Measurements from ENCODE around the gene DAZAP1. TPM values are rescaled to one million over a fixed set of nuclear protein-coding genes. Genes with fewer than 3 reads are reported as not detected.

Gene DAZAP1
- total RNA-seq, 2 experiments from 2014 or later, result 128 to 133 TPM

GRCh38 chr19:1396768-1397679 is 10.4 kb upstream of the DAZAP1 start:
- no peak overlapping the region for H3K27ac ChIP-seq (ENCODE audit: low read depth in 1 of 2, low read length in 2 of 2)
- intact Hi-C loops (cut with DNase I, micrococcal nuclease), result no loop called here
- no peaks in the 10 kb centered on the region for H3K27me3 ChIP-seq (ENCODE audit: control insufficient read depth in 1 of 2, insufficient read depth in 2 of 2, low read length in 2 of 2)
- H3K27ac Mint-ChIP-seq, result no peak overlapping the region
- H3K36me3 Mint-ChIP-seq (ENCODE audit: low read depth), result peaks cover 6% of the 10 kb centered on the region
- H3K9me3 Mint-ChIP-seq, result no peaks in the 10 kb centered on the region
- CTCF ChIA-PET, result no interaction called here
- H3K4me1 Mint-ChIP-seq (ENCODE audit: low read depth), result no peaks in the 10 kb centered on the region
- DNase-seq, result no peak
- H3K4me3 ChIP-seq (ENCODE audit: low read length), result no peak overlapping the region
- H3K27me3 Mint-ChIP-seq, result no peaks in the 10 kb centered on the region
- H3K4me3 Mint-ChIP-seq, result no peak overlapping the region
- POLR2A ChIA-PET, result interaction anchor here (1.1 kb wide), 1 partner anchor 128 kb away, joined by 3 read pairs; the partner anchor contains the start of gene CIRBP
- peaks cover 30% of the 10 kb centered on the region for H3K4me1 ChIP-seq (ENCODE audit: insufficient read depth, low read length)
- H3K36me3 ChIP-seq (ENCODE audit: insufficient read depth, low read length), result peaks cover 19% of the 10 kb centered on the region
- H3K9me3 ChIP-seq (ENCODE audit: control insufficient read depth in 1 of 2, insufficient read depth in 1 of 2, low read length in 2 of 2), result no peaks in the 10 kb centered on the region
- TF ChIP-seq CTCF (IDR thresholded peaks at IDR 0.05), result no peak
- no peak for ATAC-seq (ENCODE audit: poor library complexity)

GRCh38 chr19:1397838-1398237 is 9.5 kb upstream of the DAZAP1 start:
- peaks cover 5% of the 10 kb centered on the region for H3K4me1 Mint-ChIP-seq (ENCODE audit: low read depth)
- no peak for ATAC-seq (ENCODE audit: poor library complexity)
- H3K36me3 ChIP-seq (ENCODE audit: insufficient read depth, low read length), result peaks cover 10% of the 10 kb centered on the region
- peaks cover 0 to 7% of the 10 kb centered on the region in 2 experiments for H3K27me3 ChIP-seq (ENCODE audit: control insufficient read depth in 1 of 2, insufficient read depth in 2 of 2, low read length in 2 of 2)
- intact Hi-C loops (cut with DNase I, micrococcal nuclease), result no loop called here
- H3K9me3 ChIP-seq (ENCODE audit: control insufficient read depth in 1 of 2, insufficient read depth in 1 of 2, low read length in 2 of 2), result no peaks in the 10 kb centered on the region
- TF ChIP-seq CTCF (IDR thresholded peaks at IDR 0.05), result no peak
- H3K9me3 Mint-ChIP-seq, result no peaks in the 10 kb centered on the region
- no peak for DNase-seq
- POLR2A ChIA-PET, result interaction anchor here (1.0 to 1.2 kb wide), 3 partner anchors 12 to 129 kb away, joined by 3 read pairs; partner anchors contain the start of gene CIRBP
- CTCF ChIA-PET, result no interaction called here
- H3K27ac ChIP-seq (ENCODE audit: low read depth in 1 of 2, low read length in 2 of 2), result no peak overlapping the region
- no peak overlapping the region for H3K4me3 ChIP-seq (ENCODE audit: low read length)
- no peak overlapping the region for H3K27ac Mint-ChIP-seq
- peak overlapping the region; percentile 25 for H3K4me3 Mint-ChIP-seq
- H3K36me3 Mint-ChIP-seq (ENCODE audit: low read depth), result no peaks in the 10 kb centered on the region
- H3K27me3 Mint-ChIP-seq, result no peaks in the 10 kb centered on the region
- peaks cover 38% of the 10 kb centered on the region for H3K4me1 ChIP-seq (ENCODE audit: insufficient read depth, low read length)

GRCh38 chr19:1399079-1399478 is 8.3 kb upstream of the DAZAP1 start:
- Mint-ChIP-seq H3K36me3 (ENCODE audit: low read depth) (no peaks in the 10 kb centered on the region), H3K4me1 (ENCODE audit: low read depth) (peaks cover 6% of the 10 kb centered on the region), H3K9me3 (no peaks in the 10 kb centered on the region), H3K4me3 (no peak overlapping the region), H3K27ac (no peak overlapping the region), H3K27me3 (no peaks in the 10 kb centered on the region)
- no peak for TF ChIP-seq CTCF (IDR thresholded peaks at IDR 0.05)
- ChIA-PET CTCF (no interaction called here), POLR2A (no interaction called here)
- no peaks in the 10 kb centered on the region for H3K9me3 ChIP-seq (ENCODE audit: control insufficient read depth in 1 of 2, insufficient read depth in 1 of 2, low read length in 2 of 2)
- peaks cover 0 to 11% of the 10 kb centered on the region in 2 experiments for H3K27me3 ChIP-seq (ENCODE audit: control insufficient read depth in 1 of 2, insufficient read depth in 2 of 2, low read length in 2 of 2)
- DNase-seq (no peak), ATAC-seq (ENCODE audit: poor library complexity) (no peak)
- H3K36me3 ChIP-seq (ENCODE audit: insufficient read depth, low read length), result peaks cover 2% of the 10 kb centered on the region
- H3K4me1 ChIP-seq (ENCODE audit: insufficient read depth, low read length), result peaks cover 39% of the 10 kb centered on the region
- intact Hi-C loops (cut with DNase I, micrococcal nuclease), result no loop called here
- no peak overlapping the region for H3K4me3 ChIP-seq (ENCODE audit: low read length)
- H3K27ac ChIP-seq (ENCODE audit: low read depth in 1 of 2, low read length in 2 of 2), result no peak overlapping the region

Data from CD4-positive, alpha-beta T cell (primary cell).